Left forelimb (tissue), 1 donor: Measurements from ENCODE around the gene NAA60.
A peak's percentile ranks its signal among the peaks of the same experiment; 100 is the strongest.
"Not testable (repeated sequence)": the region's sequence is repeated elsewhere in the genome, so short reads cannot be mapped to it uniquely, and the experiment has no call there.

Experiments
- DNase-seq: peaks from one replicate; pipeline ENCODE4 v3.0.0-alpha.2; 2018; ENCODE audit warnings: low spot score

NAA60 gene

GRCh38 chr16:3484318-3485096, 41.0 kb downstream of the NAA60 start:
- no peak for DNase-seq

- no peak for DNase-seq
Observed at GRCh38 chr16:3485097-3485745, 41.7 kb downstream of the NAA60 start.

GRCh38 chr16:3485821-3486505, 42.5 kb downstream of the NAA60 start:
- no peak for DNase-seq

- DNase-seq, result no peak
Observed at GRCh38 chr16:3486506-3487215, 43.2 kb downstream of the NAA60 start.

GRCh38 chr16:3487521-3488410, 44.3 kb downstream of the NAA60 start:
- DNase-seq, result no peak

GRCh38 chr16:3488801-3489200, 45.3 kb downstream of the NAA60 start:
- DNase-seq, result no peak

GRCh38 chr16:3490911-3491629, 47.6 kb downstream of the NAA60 start:
- DNase-seq, result no peak

- DNase-seq, result no peak
Observed at GRCh38 chr16:3492356-3492755, 48.9 kb downstream of the NAA60 start.

GRCh38 chr16:3494386-3494973, 51.0 kb downstream of the NAA60 start:
- DNase-seq, result peak; percentile 55

GRCh38 chr16:3495176-3495575, 51.7 kb downstream of the NAA60 start, which contains the start of gene C16orf90:
Gene C16orf90, minus strand, starts transcription at chr16:3495489. Its CDS starts 68 bp downstream, at chr16:3495421.
- peak; percentile 58 for DNase-seq

- no peak for DNase-seq
Observed at GRCh38 chr16:3496386-3496785, 52.9 kb downstream of the NAA60 start.

GRCh38 chr16:3497771-3498170, 54.3 kb downstream of the NAA60 start:
- DNase-seq, result no peak

- DNase-seq, result no peak
Observed at GRCh38 chr16:3498988-3499387, 55.5 kb downstream of the NAA60 start.

- DNase-seq, result not testable (repeated sequence)
Observed at GRCh38 chr16:3501412-3501761, 57.9 kb downstream of the NAA60 start.

GRCh38 chr16:3501783-3502400, 58.4 kb downstream of the NAA60 start:
- DNase-seq, result no peak

- no peak for DNase-seq
Observed at GRCh38 chr16:3503523-3503922, 60.0 kb downstream of the NAA60 start.

GRCh38 chr16:3508736-3509135, 65.3 kb downstream of the NAA60 start:
- DNase-seq, result no peak

GRCh38 chr16:3509470-3509928, 66.0 kb downstream of the NAA60 start:
- no peak for DNase-seq

GRCh38 chr16:3510416-3510815, 66.9 kb downstream of the NAA60 start:
- DNase-seq, result no peak
